Keratinocyte (primary cell): ENCODE data around the gene KRT8. TPM values are rescaled to one million over a fixed set of nuclear protein-coding genes. Genes with fewer than 3 reads are reported as not detected.

Experiments
- DNase-seq: peaks from one replicate; pipeline ENCODE4 v3.0.0-alpha.2; 2011; ENCODE audit warnings: low read depth, missing footprints, low spot score
- FAIRE-seq: peaks from 2 replicates; lab custom pipeline; 2011; peaks lifted over from hg19 to GRCh38; lab: Jason Lieb, UNC
- H2AFZ ChIP-seq: 2 replicates; pipeline ENCODE4 v1.6.0; 2012; ENCODE audit warnings: low read length, control low read depth, inconsistent platforms; ENCODE audit not compliant: control insufficient read depth
- H3K27ac ChIP-seq: 2 replicates; pipeline ENCODE4 v1.5.1; 2011; ENCODE audit warnings: low read length; ENCODE audit not compliant: control insufficient read depth, insufficient read depth
- H3K27me3 ChIP-seq: 3 replicates; pipeline ENCODE4 v1.6.0; 2011; ENCODE audit warnings: low read length; ENCODE audit not compliant: control insufficient read depth, insufficient read depth; ENCODE audit errors: extremely low read depth
- H3K36me3 ChIP-seq, 2 experiments: 2 replicates in 1 of 2; 3 replicates in 1 of 2; pipeline ENCODE4 v1.5.1; 2011; ENCODE audit warnings: low read length in 2 of 2, mild to moderate bottlenecking in 1 of 2; ENCODE audit not compliant: control insufficient read depth in 2 of 2, insufficient read depth in 2 of 2; ENCODE audit errors: extremely low read depth in 1 of 2
- H3K4me1 ChIP-seq: 3 replicates; pipeline ENCODE4 v1.5.1; 2011; ENCODE audit warnings: low read length; ENCODE audit not compliant: control insufficient read depth, insufficient read depth; ENCODE audit errors: extremely low read depth
- H3K4me2 ChIP-seq: 3 replicates; pipeline ENCODE4 v1.6.0; 2011; ENCODE audit warnings: low read depth, low read length; ENCODE audit not compliant: control insufficient read depth, insufficient read depth; ENCODE audit errors: extremely low read depth
- H3K4me3 ChIP-seq, 3 experiments: fragments of 200-600 bp in 1 of 3; sonication (generic) in 1 of 3; 2 replicates in 2 of 3; 3 replicates in 1 of 3; pipeline ENCODE4 v1.5.1; 2011 to 2016; ENCODE audit warnings: low read length in 3 of 3, mild to moderate bottlenecking in 3 of 3, control low read depth in 2 of 3, inconsistent platforms in 1 of 3, low read depth in 1 of 3, mixed read lengths in 1 of 3, mixed run types in 1 of 3, moderate library complexity in 1 of 3; ENCODE audit not compliant: control insufficient read depth in 2 of 3, insufficient read depth in 2 of 3; ENCODE audit errors: extremely low read depth in 1 of 3
- H3K79me2 ChIP-seq: 2 replicates; pipeline ENCODE4 v1.6.0; 2012; ENCODE audit warnings: low read length; ENCODE audit not compliant: control insufficient read depth, insufficient read depth
- H3K9ac ChIP-seq: 3 replicates; pipeline ENCODE4 v1.6.0; 2011; ENCODE audit warnings: low read length; ENCODE audit not compliant: control insufficient read depth, insufficient read depth; ENCODE audit errors: extremely low read depth
- H3K9me1 ChIP-seq: 3 replicates; pipeline ENCODE4 v1.6.0; 2011; ENCODE audit warnings: low read length; ENCODE audit not compliant: control insufficient read depth, insufficient read depth; ENCODE audit errors: extremely low read depth
- H3K9me3 ChIP-seq: 2 replicates; pipeline ENCODE4 v1.5.1; 2012; ENCODE audit warnings: low read depth, low read length; ENCODE audit not compliant: control insufficient read depth
- H4K20me1 ChIP-seq: 3 replicates; pipeline ENCODE4 v1.6.0; 2011; ENCODE audit warnings: low read length; ENCODE audit not compliant: control insufficient read depth, insufficient read depth; ENCODE audit errors: extremely low read depth
- CTCF ChIP-seq, 3 experiments: IDR thresholded peaks in 1 of 3; conservative IDR thresholded peaks in 1 of 3; optimal IDR thresholded peaks in 1 of 3; 2 replicates in 2 of 3; 3 replicates in 1 of 3; pipeline versions ENCODE3 to v1.5.1; 2011; ENCODE audit warnings: low read length in 3 of 3, mild to moderate bottlenecking in 3 of 3, moderate library complexity in 2 of 3, control low read depth in 1 of 3, inconsistent platforms in 1 of 3; ENCODE audit not compliant: insufficient read depth in 2 of 3; ENCODE audit errors: extremely low read depth in 1 of 3
- EZH2 ChIP-seq: IDR thresholded peaks from one replicate; pipeline ENCODE4 v1.6.1; 2012; ENCODE audit warnings: inconsistent platforms, mild to moderate bottlenecking, low read length, moderate library complexity
- dilution Hi-C: fragments of 300-500 bp; cut with MboI; formaldehyde crosslinking; loops from one replicate; pipeline ENCODE4 v1.7.0; 2020; ENCODE audit warnings: low sequenced_read_pairs; ENCODE audit not compliant: extremely low pct_ligation_motif_present
- polyA plus RNA-seq, 5 experiments: library from polyadenylated mRNA; depleted of rRNA in 3 of 5; stranded (reverse) in 3 of 5; stranded (forward) in 1 of 5; unstranded in 1 of 5; fragments of >200 nt; gene quantifications; 1 replicate in 1 of 5; 2 replicates in 3 of 5; 3 replicates in 1 of 5; pipeline versions ENCODE4 v1.2.1 to v1.2.3, GENCODE V29; 2011 to 2012; ENCODE audit warnings: missing spikeins in 2 of 5, low read depth in 1 of 5, low replicate concordance in 1 of 5

The KRT8 gene
- polyA plus RNA-seq, 1 donor (not counting 4 experiments of a cell fraction or from before 2014, with no cell fraction given), result 151 TPM

GRCh38 chr12:52873513-52873831 is 31.4 kb downstream of the KRT8 start:
- Histone ChIP-seq H2AFZ (no peak overlapping the region), H3K79me2 (no peaks in the 10 kb centered on the region), H3K4me3 (peak overlapping the region in 2 of 3 experiments; percentile 55), H4K20me1 (no peaks in the 10 kb centered on the region), H3K4me2 (peak overlapping the region; percentile 92), H3K36me3 (no peaks in the 10 kb centered on the region), H3K27ac (peak overlapping the region; percentile 94), H3K4me1 (peaks cover 91% of the 10 kb centered on the region), H3K9me1 (no peaks in the 10 kb centered on the region), H3K9ac (peak overlapping the region; percentile 96), H3K27me3 (no peaks in the 10 kb centered on the region), H3K9me3 (no peaks in the 10 kb centered on the region)
- FAIRE-seq, result no peak
- dilution Hi-C loops, result no loop called here
- no peak for DNase-seq
- TF ChIP-seq EZH2 (no peak), CTCF (optimal IDR thresholded peaks at IDR 0.05 in 1 of 3, IDR thresholded peaks at IDR 0.05 in 1 of 3, conservative IDR thresholded peaks at IDR 0.05 in 1 of 3; ENCODE audit: extremely low read depth in 1 of 3, insufficient read depth in 2 of 3, low read length in 3 of 3) (no peak)

GRCh38 chr12:52872644-52873389 is 32.1 kb downstream of the KRT8 start:
- no peaks in the 10 kb centered on the region for H4K20me1 ChIP-seq
- no peaks in the 10 kb centered on the region for H3K9me3 ChIP-seq
- peak overlapping the region; percentile 96 for H3K9ac ChIP-seq
- TF ChIP-seq EZH2 (no peak), CTCF (optimal IDR thresholded peaks at IDR 0.05 in 1 of 3, IDR thresholded peaks at IDR 0.05 in 1 of 3, conservative IDR thresholded peaks at IDR 0.05 in 1 of 3; ENCODE audit: extremely low read depth in 1 of 3, insufficient read depth in 2 of 3, low read length in 3 of 3) (no peak)
- no peak overlapping the region for H2AFZ ChIP-seq
- peaks cover 89% of the 10 kb centered on the region for H3K4me1 ChIP-seq
- H3K4me2 ChIP-seq, result peak overlapping the region; percentile 92
- peak overlapping the region; percentile 94 for H3K27ac ChIP-seq
- H3K79me2 ChIP-seq, result no peaks in the 10 kb centered on the region
- dilution Hi-C loops, result no loop called here
- H3K4me3 ChIP-seq, result no peak overlapping the region
- H3K36me3 ChIP-seq, result no peaks in the 10 kb centered on the region
- H3K9me1 ChIP-seq, result no peaks in the 10 kb centered on the region
- no peaks in the 10 kb centered on the region for H3K27me3 ChIP-seq
- no peak for DNase-seq
- FAIRE-seq, result no peak
